Keratinocyte (primary cell): ENCODE results near the gene ERBB2.

Experiments used
- EZH2 ChIP-seq: IDR thresholded peaks from one replicate; pipeline ENCODE4 v1.6.1; 2012; ENCODE audit warnings: inconsistent platforms, mild to moderate bottlenecking, low read length, moderate library complexity
- TF ChIP-seq, protein P1 (sequence below), 3 experiments: IDR thresholded peaks in 1 of 3; conservative IDR thresholded peaks in 1 of 3; optimal IDR thresholded peaks in 1 of 3; 2 replicates in 2 of 3; 3 replicates in 1 of 3; pipeline versions ENCODE3 to v1.5.1; 2011; ENCODE audit warnings: low read length in 3 of 3, mild to moderate bottlenecking in 3 of 3, moderate library complexity in 2 of 3, control low read depth in 1 of 3, inconsistent platforms in 1 of 3; ENCODE audit not compliant: insufficient read depth in 2 of 3; ENCODE audit errors: extremely low read depth in 1 of 3

- TF ChIP-seq, protein P1, sequence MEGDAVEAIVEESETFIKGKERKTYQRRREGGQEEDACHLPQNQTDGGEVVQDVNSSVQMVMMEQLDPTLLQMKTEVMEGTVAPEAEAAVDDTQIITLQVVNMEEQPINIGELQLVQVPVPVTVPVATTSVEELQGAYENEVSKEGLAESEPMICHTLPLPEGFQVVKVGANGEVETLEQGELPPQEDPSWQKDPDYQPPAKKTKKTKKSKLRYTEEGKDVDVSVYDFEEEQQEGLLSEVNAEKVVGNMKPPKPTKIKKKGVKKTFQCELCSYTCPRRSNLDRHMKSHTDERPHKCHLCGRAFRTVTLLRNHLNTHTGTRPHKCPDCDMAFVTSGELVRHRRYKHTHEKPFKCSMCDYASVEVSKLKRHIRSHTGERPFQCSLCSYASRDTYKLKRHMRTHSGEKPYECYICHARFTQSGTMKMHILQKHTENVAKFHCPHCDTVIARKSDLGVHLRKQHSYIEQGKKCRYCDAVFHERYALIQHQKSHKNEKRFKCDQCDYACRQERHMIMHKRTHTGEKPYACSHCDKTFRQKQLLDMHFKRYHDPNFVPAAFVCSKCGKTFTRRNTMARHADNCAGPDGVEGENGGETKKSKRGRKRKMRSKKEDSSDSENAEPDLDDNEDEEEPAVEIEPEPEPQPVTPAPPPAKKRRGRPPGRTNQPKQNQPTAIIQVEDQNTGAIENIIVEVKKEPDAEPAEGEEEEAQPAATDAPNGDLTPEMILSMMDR (optimal IDR thresholded peaks at IDR 0.05 in 1 of 3, IDR thresholded peaks at IDR 0.05 in 1 of 3, conservative IDR thresholded peaks at IDR 0.05 in 1 of 3; ENCODE audit: extremely low read depth in 1 of 3, insufficient read depth in 2 of 3, low read length in 3 of 3), result no peak
- TF ChIP-seq EZH2, result no peak
Observed at GRCh38 chr17:39738983-39739884, 39.4 kb downstream of the ERBB2 start.
